ENCODE measurements around the gene CDADC1.

- no peak for TF ChIP-seq CTCF (IDR thresholded peaks at IDR 0.05; ENCODE audit: low read depth, low read length, missing input control)
- TF ChIP-seq YY1 (IDR thresholded peaks at IDR 0.05), result no peak
- TF ChIP-seq TAF1 (conservative IDR thresholded peaks at IDR 0.05), result no peak
- no peak for TF ChIP-seq RAD21 (IDR thresholded peaks at IDR 0.05)
- TF ChIP-seq GABPA (IDR thresholded peaks at IDR 0.05 in 1 of 2, conservative IDR thresholded peaks at IDR 0.05 in 1 of 2), result no peak
- no peak for TF ChIP-seq REST (IDR thresholded peaks at IDR 0.05)
- TF ChIP-seq JUND (IDR thresholded peaks at IDR 0.05), result no peak
- TF ChIP-seq MAX (IDR thresholded peaks at IDR 0.05), result no peak
- TF ChIP-seq FOXA1 (IDR thresholded peaks at IDR 0.05), result no peak
- no peak for TF ChIP-seq SP1 (IDR thresholded peaks at IDR 0.05)
- no peak for TF ChIP-seq ATF3 (IDR thresholded peaks at IDR 0.05)
- TF ChIP-seq HNF4G (IDR thresholded peaks at IDR 0.05), result no peak
- TF ChIP-seq EGR1 (IDR thresholded peaks at IDR 0.05; ENCODE audit: low read depth in 2 of 2), result no peak
These were observed 94.7 kb downstream of the CDADC1 start for GRCh38 chr13:49342454-49342853.
